ENCODE data around the gene NRG4.
"Not testable (repeated sequence)": the region's sequence is repeated elsewhere in the genome, so short reads cannot be mapped to it uniquely, and the experiment has no call there.

The NRG4 gene, protein sequence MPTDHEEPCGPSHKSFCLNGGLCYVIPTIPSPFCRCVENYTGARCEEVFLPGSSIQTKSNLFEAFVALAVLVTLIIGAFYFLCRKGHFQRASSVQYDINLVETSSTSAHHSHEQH

GRCh38 chr15:76011627-76012551 lies at the start of gene NRG4:
TSS of gene NRG4 (minus strand) at chr15:76012424. CDS start at chr15:76011230, 1,194 bp downstream.
- no peak for DNase-seq

- DNase-seq: no peak
Measured at GRCh38 chr15:76061700-76062099, 49.5 kb upstream of the NRG4 start.

DNA sequence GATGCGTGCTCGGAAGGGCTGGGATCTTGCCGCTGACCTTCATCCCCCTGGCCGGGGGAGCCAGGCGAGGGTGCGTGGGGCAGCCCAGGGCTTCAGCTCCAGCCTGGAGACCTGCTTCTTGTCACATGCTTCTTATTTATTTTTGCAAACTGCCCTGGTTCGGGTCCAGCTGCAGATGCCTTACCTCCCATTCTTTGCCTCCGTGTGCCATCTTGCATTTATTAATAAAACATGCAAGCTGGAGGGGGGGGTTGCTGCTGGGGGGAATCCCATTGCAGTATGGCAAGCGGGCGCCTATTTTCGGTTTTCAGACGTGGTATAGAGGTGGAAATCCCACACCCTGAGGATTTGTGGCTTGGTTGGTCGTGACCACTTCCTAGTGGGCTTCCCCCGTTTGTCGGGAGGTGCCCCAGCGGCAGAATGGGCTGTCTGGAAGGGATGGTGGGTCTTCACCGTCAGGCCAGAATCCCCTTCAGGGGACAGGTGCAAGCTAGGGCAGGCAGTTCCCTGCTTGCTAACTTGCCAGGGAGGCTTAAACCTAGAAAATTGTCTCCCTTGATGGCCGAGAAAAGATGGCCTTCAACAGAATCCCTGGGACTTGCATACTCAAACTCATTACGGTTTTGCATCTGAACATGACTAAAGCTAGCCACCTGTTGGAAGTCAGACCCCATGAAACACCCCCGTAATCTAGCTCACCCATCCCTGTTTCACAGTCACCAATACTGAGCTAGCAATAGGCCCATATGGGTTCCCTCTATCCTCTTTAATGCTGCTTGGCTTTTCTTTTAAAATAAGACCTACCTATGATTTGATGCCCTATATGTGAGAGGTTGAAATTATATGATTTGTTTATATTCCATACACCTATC lies 48.1 kb upstream of the NRG4 start:
- no peak for DNase-seq

GRCh38 chr15:76059320-76060117 lies 47.3 kb upstream of the NRG4 start, which contains the start of gene TMEM266:
TSS of gene TMEM266 (plus strand) at chr15:76059985. CDS start at chr15:76134264, 74,279 bp downstream.
- DNase-seq: no peak

DNA sequence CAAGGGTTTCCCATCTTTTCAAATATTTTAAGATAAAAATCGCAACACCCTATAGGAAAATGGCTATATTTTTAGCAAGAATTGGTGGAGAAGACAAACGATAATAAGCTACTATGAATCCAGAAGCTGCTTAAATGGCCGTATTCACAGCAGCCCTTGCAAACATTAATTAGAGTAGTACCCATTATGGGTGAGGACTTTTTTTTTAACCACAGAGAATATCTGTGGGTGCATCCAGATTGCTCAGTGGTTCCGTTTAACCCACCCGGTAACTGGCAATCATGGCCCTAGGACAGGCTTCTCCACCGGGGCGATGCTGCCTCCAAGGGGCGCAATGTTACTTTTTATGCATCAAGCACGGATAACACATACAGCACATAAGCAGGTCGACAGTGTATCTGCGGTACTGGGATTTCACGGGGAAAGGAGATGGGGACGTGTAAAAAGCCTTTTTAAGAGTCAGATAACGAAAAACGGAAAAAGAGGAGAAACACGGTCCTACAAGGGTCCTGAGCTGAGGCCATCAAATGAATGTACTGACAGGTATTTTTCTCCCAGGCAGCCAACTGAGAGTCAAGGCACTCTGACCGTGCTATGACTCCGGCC lies 46.6 kb upstream of the NRG4 start:
- DNase-seq: no peak

DNA sequence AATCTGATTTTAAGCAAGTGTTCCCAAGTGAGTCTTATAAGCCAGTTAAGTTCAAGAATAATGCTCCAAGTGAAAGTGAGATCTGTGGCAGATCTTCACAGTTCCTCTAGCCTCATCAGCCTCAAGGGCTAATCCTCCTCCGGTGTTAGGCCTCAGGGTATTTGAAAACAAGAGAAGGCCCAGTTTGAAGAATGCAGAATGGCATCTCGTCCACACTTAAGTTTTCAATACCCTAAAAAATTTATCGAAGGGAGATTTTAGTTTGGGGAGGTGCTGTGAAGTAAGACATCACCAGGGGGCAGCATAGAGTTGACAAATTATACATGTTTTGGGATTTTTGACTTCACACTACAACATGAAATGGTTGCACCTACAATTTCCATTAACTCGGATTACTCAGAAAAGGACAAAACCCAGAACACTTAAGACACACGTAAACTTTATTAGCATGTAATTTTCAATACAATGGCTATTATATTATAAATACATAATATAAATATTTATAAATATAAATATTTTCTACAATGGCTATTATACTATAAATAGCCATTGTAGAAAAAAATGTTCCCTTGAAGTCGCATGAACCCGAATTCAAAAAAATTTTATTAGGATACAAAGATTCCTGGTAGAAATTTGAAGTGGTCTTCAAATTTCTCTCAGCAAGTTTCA lies 45.2 kb upstream of the NRG4 start:
- no peak for DNase-seq

DNA sequence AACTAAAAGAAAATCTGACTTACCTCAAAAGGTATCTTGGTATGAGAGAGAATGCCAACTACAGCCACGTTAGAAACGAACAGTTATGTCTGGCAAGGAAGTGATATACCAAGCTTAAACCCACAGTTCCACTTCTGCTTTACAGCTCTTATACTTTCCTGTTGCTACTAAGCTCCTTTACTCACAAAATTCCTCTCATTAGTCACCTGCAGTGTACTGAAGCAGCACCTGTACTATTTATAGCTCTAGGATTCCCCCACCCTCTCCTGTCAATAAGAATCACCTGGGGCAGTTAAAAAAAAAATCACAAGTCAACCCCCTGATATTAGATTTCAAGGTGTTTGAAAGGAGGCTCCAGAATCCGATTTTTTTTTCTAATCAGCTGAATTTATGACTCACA lies 44.7 kb upstream of the NRG4 start:
- no peak for DNase-seq

DNA sequence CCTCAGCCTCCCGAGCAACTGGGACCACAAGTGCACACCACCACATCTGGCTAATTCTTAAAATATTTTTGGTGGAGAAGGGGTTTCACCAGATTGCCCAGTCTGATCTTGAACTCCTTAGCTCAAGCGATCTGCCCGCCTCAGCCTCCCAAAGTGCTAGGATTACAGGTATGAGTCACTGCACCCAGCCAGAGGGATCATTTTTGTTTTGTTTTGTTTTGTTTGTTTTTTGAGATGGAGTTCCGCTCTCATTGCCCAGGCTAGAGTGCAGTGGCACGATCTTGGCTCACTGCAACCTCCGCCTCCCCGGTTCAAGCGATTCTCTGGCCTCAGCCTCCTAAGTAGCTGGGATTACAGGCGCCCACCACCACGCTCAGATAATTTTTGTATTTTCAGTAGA lies 42.0 kb upstream of the NRG4 start:
- DNase-seq: not testable (repeated sequence)

GRCh38 chr15:76038512-76038911 lies 26.3 kb upstream of the NRG4 start:
- no peak for DNase-seq

GRCh38 chr15:76035593-76035992 lies 23.4 kb upstream of the NRG4 start:
- DNase-seq: no peak

DNA sequence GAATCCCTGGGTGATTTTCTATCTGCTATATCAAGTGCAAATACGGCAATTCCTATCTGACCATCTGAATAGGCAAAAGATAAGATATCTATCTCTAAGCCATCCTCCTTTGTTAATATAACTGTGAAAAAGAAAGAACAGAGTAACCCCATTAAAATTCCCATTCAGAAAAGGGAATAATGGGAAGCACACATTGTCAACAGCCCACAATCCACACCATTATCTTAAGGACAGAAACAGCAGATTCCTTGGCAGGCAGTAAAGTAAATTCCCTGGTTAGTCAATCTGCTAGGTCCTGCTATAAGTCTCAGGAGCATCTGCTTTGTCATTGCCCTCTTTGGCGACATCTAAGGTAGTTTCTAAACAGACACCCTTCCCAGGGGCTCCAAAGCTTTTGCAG lies 21.9 kb upstream of the NRG4 start:
- DNase-seq: no peak

DNA sequence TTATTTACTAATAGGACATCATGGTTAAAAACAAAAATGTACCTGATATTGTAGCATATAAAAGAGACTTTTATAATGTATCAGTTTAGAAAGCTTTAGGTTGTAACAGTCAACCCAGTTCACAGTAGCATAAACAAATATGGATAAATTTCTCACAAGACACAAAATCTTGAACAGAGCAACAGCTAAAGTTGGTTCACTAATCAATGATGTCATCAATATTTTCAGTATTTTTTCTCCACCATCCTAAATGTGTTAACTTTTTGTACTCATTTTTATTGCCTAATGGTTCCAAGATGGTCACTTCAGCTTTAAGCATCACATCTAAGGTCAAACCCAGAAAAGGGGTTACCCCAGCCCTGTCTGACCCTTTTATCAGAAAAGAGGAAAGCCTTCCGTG lies 21.2 kb upstream of the NRG4 start:
- DNase-seq: no peak

DNA sequence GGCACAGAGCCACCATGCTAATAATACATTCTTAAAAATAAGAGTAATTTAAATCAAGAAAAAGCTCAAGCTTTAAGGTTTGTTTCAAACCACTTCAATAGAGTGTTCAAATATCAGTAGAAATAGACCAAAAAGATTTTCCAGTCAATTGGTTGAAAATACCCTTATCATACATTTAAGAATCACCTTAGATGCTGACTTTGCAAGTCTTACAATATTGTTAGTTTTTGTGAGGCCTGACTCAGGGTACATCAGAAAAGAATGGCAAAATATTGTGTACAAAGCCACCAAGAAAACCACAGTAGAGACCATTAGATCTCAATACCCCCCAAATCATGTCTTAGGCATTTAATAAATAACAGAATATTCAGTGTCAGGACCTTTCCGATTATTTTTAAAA lies 19.8 kb upstream of the NRG4 start:
- DNase-seq: no peak

DNA sequence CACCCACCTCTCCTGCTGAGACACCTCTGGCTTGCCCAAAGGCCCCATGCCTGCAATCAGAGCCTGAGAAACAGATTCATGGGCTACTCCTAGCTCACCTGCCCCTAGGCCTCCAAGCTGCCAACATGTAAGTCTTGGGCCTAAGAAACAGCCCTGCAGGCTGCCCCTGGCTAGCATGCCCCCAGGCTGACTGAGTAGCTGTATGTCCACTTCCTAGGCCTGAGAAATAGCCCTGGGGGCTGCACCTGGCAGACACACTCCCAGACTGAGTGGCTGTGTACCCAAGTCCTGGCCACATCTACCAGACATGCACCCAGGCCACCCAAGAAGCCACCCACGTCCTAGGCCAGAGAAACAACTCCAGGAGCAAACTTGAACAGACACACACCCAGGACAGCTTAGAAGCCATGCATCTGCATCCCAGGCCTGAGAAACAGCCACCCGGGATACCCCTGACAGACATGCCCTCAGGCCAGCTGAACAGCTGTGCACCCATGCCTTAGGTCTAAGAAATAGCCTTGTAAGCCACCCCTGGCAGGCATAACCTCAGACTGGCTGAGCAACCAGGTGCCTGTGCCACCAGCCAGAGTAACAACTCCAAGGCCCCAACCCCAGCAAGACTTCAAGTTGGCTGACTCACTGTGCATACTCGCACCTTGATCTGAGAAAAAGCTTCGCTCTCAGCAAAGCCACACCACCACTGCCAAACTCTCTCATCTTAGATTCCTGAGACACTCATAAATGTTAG lies 12.0 kb upstream of the NRG4 start:
- no peak for DNase-seq

DNA sequence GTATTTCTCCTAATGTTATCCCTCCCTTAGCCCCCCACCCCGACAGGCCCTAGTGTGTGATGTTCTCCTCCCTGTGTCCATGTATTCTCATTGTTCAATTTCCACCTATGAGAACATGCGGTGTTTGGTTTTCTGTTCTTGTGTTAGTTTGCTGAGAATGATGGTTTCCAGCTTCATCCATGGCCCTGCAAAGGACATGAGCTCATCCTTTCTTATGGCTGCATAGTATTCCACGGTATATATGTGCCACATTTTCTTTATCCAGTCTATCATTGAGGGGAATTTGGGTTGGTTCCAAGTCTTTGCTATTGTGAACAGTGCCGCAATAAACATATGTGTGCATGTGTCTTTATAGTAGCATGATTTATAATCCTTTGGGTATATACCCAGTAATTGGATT lies 1.2 kb upstream of the NRG4 start:
- DNase-seq: not testable (repeated sequence)

- DNase-seq: no peak
Measured at GRCh38 chr15:76010613-76011012, 1.6 kb downstream of the NRG4 start.

DNA sequence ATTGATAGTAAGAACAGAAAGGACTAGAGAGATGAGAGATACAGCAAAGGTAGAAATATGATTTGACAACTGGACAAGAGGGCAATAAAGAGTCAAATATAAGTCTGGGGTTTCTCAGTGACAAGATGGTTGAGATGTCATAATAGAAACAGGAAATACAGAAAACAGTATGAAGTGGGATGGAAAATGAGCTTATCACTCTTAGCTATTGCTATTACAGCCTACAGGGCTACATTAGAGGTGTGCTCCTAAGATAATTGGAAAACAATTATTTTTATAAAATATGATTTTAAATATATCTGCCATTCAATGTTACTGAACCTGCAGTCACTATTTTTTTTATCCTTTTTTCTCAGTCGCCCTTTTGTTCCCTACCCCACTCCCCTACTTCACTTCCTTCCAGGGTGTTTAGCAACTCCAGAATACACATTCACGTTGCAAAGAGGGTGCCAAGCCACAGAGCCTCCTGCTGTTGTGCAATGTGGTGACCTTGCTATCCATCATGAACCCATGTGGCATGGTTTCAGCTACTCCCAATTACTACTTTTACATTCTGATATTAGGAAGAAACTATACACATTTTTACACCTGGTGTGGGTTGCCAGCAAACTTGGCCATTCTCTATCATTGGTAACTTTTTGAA lies 6.0 kb downstream of the NRG4 start:
- DNase-seq: no peak

- no peak for DNase-seq
Measured at GRCh38 chr15:76003364-76003763, 8.9 kb downstream of the NRG4 start.

DNA sequence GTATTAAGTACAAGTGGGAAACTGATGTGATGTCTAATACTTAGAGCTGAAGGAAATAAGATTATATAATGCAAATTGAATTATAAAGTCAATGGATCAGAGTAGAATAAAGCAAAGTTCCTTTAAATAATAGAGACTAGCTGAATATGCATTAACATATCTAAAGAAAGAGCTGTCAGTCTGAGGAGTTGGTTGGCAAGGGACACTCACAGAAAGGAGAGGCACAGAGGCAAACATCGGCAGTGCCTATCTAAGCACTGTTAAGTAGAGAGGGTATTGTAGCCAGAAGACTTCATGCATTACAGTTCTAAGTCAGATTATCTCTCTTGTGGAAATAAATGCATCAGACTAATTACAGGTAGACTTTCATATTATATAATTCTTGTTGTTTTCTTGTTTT lies 16.6 kb downstream of the NRG4 start:
- no peak for DNase-seq

GRCh38 chr15:75994220-75994619 lies 18.0 kb downstream of the NRG4 start:
- no peak for DNase-seq
